ENCODE data around the gene FAM120C.

Gene FAM120C

DNA sequence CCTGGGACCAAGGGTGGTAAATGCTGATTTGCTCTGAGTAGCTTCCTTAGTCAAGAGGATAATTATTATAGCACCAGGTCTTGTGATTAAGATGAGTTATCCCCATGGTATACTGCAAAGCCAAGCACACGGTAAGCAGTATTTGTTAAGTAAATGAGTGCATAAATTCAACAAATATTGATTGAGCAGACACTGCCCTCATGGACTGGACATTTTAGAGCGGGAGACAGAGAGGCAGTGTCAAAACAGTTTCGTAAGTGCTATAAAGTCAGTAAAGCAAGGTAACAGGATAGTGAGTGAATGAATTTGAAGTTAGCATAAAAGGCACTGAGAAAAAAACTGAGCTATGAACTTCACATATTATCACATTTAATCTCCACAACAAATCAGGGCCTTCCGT is 152.7 kb downstream of the FAM120C start:
- no peak for DNase-seq (ENCODE audit: low spot score)

DNA sequence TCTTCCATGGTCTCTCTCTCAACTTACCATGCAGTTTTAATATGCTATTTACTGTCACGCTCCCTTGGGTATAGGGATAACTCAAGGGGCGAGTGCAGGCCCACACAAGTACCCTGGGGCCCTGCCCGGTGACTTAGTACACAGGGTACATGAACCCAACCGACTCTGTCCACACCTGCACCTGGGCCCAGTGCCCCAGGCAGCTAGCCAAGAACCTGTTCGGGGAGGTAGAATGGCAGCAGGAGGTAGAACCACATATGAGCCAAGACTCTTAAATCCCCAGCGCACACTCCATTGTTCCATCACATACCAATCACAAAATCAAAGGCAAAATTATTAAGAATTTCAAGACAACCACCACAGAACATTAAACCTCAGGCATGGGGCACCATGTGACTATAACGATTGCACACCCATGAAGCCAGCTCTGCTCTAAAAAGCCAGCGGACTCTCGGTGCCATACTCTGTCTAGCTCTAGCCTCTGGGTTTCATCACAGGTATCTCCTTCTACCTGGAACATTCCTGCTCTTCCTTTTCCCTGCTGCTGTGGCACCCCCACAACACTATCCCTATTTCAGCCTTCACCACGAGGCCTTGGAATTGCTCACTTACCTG is 153.4 kb downstream of the FAM120C start:
- DNase-seq (ENCODE audit: low spot score) = no peak

DNA sequence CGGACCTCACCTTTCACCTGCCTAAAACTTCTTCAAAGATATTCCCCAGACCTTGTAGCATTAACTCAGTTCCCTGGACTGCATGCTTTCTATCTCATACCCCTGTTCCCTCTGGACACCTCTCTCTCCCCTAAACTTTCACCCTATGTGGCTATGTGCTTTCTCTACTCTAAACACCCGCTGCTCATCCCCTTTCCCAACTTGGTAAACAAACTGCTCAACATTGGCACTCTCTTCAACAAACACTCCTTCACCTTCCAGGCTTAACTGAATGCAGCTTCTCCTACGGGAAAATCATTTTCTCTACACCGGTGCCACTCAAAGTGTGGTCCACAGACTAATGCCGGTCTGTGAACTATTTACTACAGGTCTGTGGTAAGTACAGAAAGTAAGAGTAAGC is 158.7 kb downstream of the FAM120C start:
- DNase-seq (ENCODE audit: low spot score) = no peak
